Left renal cortex interstitium (tissue), 4 donors: ENCODE measurements around the gene RALGPS2. TPM values are rescaled to one million over a fixed set of nuclear protein-coding genes. Genes with fewer than 3 reads are reported as not detected.

Experiments used
- DNase-seq, 4 donors: peaks; one replicate each; pipeline ENCODE4 v3.0.0-alpha.2; 2013; ENCODE audit warnings: low read depth in 4 of 4, low spot score in 2 of 4, missing footprints in 1 of 4
- polyA plus RNA-seq, 4 donors: library from polyadenylated mRNA; unstranded; fragments of 120-200 nt; gene quantifications; one replicate each; pipeline ENCODE4 v1.2.1, GENCODE V29; 2013; ENCODE audit not compliant: insufficient read length in 4 of 4

Gene RALGPS2, protein sequence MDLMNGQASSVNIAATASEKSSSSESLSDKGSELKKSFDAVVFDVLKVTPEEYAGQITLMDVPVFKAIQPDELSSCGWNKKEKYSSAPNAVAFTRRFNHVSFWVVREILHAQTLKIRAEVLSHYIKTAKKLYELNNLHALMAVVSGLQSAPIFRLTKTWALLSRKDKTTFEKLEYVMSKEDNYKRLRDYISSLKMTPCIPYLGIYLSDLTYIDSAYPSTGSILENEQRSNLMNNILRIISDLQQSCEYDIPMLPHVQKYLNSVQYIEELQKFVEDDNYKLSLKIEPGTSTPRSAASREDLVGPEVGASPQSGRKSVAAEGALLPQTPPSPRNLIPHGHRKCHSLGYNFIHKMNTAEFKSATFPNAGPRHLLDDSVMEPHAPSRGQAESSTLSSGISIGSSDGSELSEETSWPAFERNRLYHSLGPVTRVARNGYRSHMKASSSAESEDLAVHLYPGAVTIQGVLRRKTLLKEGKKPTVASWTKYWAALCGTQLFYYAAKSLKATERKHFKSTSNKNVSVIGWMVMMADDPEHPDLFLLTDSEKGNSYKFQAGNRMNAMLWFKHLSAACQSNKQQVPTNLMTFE
- 10 to 100 TPM; 29.6 to 35.2 (median 31.7) TPM for polyA plus RNA-seq

- DNase-seq, result peak; percentile 44 to 76 (median 50)
Measured at GRCh38 chr1:178724728-178725465, at the start of gene RALGPS2. Gene RALGPS2 (plus strand): TSS chr1:178725244. CDS start chr1:178776765, 51,521 bp downstream.

DNA sequence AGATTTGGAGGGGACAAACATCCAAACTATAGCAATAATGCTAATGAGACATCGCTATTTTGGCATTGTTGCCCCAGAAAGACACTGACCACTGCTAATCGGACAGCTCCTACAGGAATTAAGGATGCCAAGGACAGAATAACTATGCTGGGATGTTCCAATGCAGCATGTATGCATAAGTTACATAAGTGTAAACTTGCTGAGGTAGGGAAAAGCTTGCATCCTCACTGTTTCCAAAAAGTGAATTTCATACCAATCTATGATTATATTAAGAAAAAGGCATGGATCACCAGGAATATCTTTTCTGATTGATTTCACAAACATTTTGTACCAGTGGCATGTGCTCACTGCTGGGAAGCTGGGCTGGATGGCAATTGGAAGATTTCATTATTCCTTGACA is 45.8 kb upstream of the RALGPS2 start:
- no peak for DNase-seq

GRCh38 chr1:178682429-178682828 is 42.6 kb upstream of the RALGPS2 start:
- no peak for DNase-seq

DNA sequence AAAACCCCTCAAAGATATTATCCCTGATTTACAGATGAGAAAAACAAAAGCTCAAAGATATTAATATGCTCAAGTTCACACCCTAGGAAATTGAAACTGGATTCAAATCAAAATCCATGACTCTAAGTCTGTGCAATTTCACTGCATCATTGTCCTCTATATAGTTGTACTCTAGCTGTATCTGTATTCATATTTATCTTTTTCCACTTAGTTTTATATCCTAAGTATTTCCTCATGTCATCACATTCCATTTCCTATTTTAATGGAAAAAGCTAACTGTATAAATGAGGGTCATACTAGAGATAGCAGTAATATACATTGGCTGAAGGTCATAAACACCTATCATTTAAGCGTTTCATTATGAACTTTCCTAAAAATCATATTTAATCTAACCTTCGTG is 42.2 kb upstream of the RALGPS2 start:
- no peak for DNase-seq

- no peak for DNase-seq
Measured at GRCh38 chr1:178683291-178683690, 41.8 kb upstream of the RALGPS2 start.

DNA sequence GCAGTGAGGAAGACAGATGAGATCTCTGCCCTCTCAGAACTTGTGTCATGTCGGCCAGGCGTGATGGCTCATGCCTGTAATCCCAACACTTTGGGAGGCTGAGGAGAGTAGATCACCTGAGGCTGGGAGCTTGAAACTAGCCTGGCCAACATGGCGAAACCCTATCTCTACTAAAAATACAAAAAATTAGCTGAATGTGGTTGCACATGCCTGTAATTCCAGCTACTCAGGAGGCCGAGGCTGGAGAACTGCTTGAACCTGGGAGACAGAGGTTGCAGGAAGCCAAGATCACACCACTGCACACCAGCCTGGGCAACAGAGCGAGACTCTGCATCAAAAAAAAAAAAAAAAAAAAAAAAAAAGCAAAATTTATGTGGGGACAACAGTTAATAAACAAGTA is 40.9 kb upstream of the RALGPS2 start:
- DNase-seq, result no peak

DNA sequence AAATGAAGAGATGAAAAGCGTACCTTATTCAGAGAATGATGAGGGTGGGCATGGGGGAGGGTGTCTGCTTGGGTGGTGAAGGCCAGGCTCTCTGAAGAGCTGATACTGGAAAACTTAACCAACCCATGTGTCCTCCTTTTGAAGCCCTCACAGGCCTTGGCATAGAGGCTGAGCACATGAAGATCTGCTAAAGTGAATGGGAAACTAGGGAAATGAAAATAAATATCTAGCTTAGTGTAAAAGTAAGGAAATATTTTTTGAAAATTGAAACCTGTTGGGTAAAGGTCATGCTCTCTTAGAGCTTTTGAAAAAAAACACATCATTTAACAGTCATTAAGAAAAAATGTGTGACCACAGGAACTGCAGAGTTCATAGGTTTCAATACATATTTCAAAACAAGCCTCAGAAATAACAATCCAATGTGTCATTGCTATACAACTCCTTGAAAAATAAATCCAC is 40.5 kb upstream of the RALGPS2 start:
- DNase-seq, result no peak

DNA sequence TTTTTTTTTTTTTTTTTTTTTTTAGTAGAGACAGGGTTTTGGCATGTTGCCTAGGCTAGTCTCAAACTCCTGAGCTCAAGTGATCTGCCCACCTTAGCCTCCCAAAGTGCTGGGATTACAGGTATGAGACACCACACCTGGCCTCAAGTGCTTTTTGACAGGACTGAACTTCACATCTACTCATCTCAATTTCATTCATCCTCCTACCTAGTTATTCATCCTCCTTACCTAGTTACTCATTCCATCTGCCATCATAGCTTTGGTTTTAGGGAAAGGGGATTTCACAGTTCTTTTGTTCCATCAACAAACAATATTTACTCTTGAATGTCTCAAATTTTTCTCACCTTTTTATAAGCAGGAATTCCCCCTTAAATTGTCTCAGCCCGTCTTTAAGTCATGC is 38.6 kb upstream of the RALGPS2 start:
- no peak for DNase-seq

- DNase-seq, result no peak
Measured at GRCh38 chr1:178688244-178688643, 36.8 kb upstream of the RALGPS2 start.

- DNase-seq, result no peak
Measured at GRCh38 chr1:178689769-178690168, 35.3 kb upstream of the RALGPS2 start.

DNA sequence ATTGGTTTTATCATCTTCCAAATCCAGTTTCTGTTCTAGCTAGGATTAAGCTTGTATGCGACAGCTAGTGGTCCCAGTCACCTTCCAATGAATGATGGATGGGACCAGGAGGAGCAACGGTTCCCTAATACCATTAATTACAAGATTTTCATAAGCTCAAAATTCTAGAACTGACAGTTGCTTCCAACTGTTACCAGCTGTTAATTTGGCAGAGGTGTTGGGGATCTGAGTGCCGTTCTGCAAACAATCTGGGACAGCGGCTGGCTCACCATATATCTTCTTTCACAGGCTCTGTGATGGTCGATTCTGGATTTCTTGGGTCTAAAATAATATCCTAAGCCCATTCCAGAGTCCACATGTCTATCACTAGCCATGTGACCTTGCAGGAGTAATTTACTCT is 34.5 kb upstream of the RALGPS2 start:
- DNase-seq, result no peak

DNA sequence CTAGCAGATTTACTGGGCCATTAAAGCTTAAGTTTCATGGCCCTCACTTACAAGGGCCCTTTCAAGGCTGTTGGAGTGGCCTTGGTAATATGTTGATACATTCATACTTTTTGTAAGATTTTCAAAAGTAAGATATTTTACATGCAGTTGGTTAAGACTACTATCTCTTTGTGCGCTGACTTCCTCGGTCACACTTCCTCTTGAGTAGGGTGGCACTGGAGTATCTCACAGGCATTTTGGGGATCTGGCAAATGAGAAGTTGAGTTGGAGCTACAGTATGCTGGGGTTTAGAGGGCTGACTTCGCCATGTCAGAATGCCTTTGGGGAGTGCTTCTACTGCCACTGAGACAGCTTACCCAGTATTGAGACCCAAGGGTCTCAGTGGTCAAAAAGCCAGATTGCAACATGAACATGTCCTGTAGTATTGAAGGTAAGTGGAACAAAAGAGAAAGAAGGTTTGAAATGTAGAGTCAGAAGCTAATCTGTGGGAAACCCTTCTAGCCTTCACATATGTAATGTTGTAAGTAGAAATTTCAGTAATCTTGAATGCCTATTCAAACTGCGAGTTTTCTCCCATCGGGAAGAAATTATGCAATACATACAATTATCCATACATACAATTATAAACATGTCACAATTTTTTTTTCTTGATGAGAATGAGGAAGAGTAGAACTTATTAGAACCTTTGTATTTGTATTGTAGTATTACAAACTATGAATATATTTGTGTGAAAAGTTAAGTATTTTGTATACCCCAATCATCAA is 32.3 kb upstream of the RALGPS2 start:
- no peak for DNase-seq

DNA sequence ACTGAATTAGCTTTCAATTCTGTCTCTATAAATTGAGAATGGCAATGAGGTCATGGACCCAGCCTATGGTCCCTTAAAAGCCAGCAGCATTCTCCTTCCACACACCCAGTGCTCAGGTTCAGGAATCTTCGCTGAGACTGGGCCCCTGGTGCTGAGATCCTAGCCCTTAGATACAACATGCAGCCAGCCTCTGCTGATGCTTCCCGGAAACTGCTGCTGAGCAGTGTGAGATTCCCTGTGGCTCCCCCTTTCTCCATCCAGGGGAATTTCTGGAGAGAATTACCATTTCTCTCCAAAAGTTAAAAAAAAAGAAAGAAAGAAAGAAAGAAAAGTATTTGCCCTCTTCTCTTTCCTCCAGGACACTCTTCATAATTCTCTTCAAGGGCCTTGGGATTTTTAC is 31.7 kb upstream of the RALGPS2 start:
- DNase-seq, result no peak

DNA sequence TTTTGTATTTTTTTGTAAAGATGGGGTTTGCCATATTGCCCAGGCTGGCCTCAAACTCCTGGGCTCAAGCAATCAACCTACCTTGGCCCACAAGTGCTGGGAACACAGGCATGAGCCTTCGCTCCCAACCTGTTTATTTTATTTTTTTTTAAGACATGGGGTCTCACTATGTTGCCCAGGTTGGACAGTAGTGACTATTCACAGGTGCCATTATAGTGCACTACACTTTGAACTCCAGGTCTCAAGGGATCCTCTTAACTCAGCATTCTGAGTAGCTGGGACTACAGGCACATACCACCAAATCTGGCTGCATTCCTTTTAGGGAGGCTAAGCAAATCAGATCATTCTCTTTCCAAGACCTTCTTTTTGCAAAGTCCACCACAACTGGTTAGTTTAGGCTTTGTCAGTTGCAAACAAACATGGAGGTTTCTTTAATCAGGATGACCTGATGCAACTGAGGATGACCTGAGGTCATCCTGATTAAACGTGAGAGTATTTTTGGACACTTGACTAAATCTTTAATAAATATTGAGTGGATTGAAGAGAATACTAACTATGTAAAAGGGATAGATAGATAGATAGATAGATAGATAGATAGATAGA is 30.0 kb upstream of the RALGPS2 start:
- DNase-seq, result no peak

- no peak for DNase-seq
Measured at GRCh38 chr1:178702146-178702545, 22.9 kb upstream of the RALGPS2 start.

DNA sequence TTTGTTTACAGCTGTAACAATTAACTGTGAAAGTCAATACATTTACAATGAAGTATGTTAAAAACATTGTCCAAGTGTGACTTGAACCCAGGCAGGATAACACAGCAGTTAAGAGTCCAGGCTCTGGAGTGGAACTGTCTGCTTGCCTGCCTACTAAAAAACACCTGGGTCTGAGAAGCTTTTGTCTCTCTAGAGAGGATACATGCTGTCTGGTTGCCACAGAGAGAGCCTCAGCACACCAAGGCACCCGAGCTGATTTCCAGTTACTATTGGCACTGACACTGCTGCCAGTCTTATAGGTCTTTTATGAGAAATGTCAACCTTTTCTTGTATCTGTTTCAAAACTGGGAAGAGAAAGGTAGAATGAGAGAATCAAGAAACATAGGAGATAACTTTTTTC is 20.2 kb upstream of the RALGPS2 start:
- no peak for DNase-seq

- no peak for DNase-seq
Measured at GRCh38 chr1:178706432-178706831, 18.6 kb upstream of the RALGPS2 start.

GRCh38 chr1:178713259-178713658 is 11.8 kb upstream of the RALGPS2 start:
- no peak for DNase-seq

- no peak for DNase-seq
Measured at GRCh38 chr1:178714453-178714852, 10.6 kb upstream of the RALGPS2 start.

GRCh38 chr1:178716111-178716510 is 8.9 kb upstream of the RALGPS2 start:
- DNase-seq, result no peak
